K562 (cell line): Measurements from ENCODE around the gene ISYNA1. TPM values are rescaled to one million over a fixed set of nuclear protein-coding genes. Genes with fewer than 3 reads are reported as not detected.

Experiments used
- ATAC-seq: fragments of 200-7000 bp; cut with Tn5 transposase; 3 replicates; pipeline ENCODE4 v1.9.1; 2020; ENCODE audit warnings: moderate library complexity
- BruUV-seq: library from RNA; stranded (reverse); fragments of 400-500 nt; replicated peaks from 2 replicates; lab custom pipeline; 2021; lab: Mats Ljungman, UMichigan
- CTCF ChIA-PET: fragments of 300-600 bp; formaldehyde crosslinking; extraction: SDS; loops from one replicate; lab custom pipeline; 2021; ENCODE audit warnings: low intra/inter-chr PET ratio; lab: Yijun Ruan, JAX
- POLR2A ChIA-PET: fragments of 300-600, 350-650 bp; sonication (Branson Sonifier 250); formaldehyde crosslinking; extraction: SDS; loops from one replicate; lab custom pipeline; 2021; ENCODE audit warnings: antibody characterized with exemption, inconsistent platforms; lab: Yijun Ruan, JAX
- DNase-seq, 4 experiments: peaks; one replicate each; pipeline versions ENCODE4 v3.0.0 to v3.0.0-alpha.2; 2011 to 2018; ENCODE audit warnings: low spot score in 3 of 4, mixed read lengths in 3 of 4; ENCODE audit errors: extremely low read depth in 1 of 4
- FAIRE-seq: peaks from 2 replicates; lab custom pipeline; 2011; peaks lifted over from hg19 to GRCh38; lab: Jason Lieb, UNC
- H2AFZ ChIP-seq: 2 replicates; pipeline ENCODE4 v1.6.0; 2011; ENCODE audit warnings: low read depth, low read length, control low read depth, inconsistent platforms
- H3K27ac ChIP-seq: fragments of 200-600 bp; 3 replicates; pipeline ENCODE4 v1.8.0; 2011; ENCODE audit warnings: low read depth, mild to moderate bottlenecking, control low read depth, inconsistent platforms, low read length, moderate library complexity, mixed read lengths; ENCODE audit errors: extremely low read depth
- H3K27me3 ChIP-seq, 2 experiments: fragments of 300-600 bp in 1 of 2; 2 replicates in 1 of 2; 3 replicates in 1 of 2; pipeline versions ENCODE4 v1.6.0 to v1.8.0; 2011; ENCODE audit warnings: inconsistent platforms in 2 of 2, low read length in 2 of 2, mild to moderate bottlenecking in 1 of 2, mixed read lengths in 1 of 2, moderate library complexity in 1 of 2; ENCODE audit not compliant: control insufficient read depth in 2 of 2, insufficient read depth in 2 of 2
- H3K36me3 ChIP-seq: fragments of 300-600 bp; 3 replicates; pipeline ENCODE4 v1.8.0; 2011; ENCODE audit warnings: mild to moderate bottlenecking, low read length, inconsistent platforms; ENCODE audit not compliant: control insufficient read depth, insufficient read depth
- H3K4me1 ChIP-seq, 2 experiments: fragments of 200-600 bp in 1 of 2; replicated peaks in 1 of 2; 2 replicates in 1 of 2; 3 replicates in 1 of 2; pipeline versions ENCODE4 v1.5.1 to v1.8.0; 2011; ENCODE audit warnings: inconsistent platforms in 2 of 2, low read length in 2 of 2, mild to moderate bottlenecking in 1 of 2, mixed read lengths in 1 of 2, moderate library complexity in 1 of 2; ENCODE audit not compliant: control insufficient read depth in 2 of 2, insufficient read depth in 2 of 2
- H3K4me2 ChIP-seq: 2 replicates; pipeline ENCODE4 v1.6.1; 2011; ENCODE audit warnings: low read length, control low read depth, inconsistent platforms, mixed read lengths; ENCODE audit not compliant: insufficient read depth
- H3K4me3 ChIP-seq: fragments of 200-600 bp; sonication (generic), shearing (Covaris generic); 2 replicates; pipeline ENCODE4 v1.5.1; 2016; ENCODE audit warnings: control low read depth, inconsistent platforms
- H3K79me2 ChIP-seq: fragments of 200-600 bp; 3 replicates; pipeline ENCODE4 v1.8.0; 2011; ENCODE audit warnings: low read length, inconsistent platforms; ENCODE audit not compliant: control insufficient read depth, insufficient read depth
- H3K9ac ChIP-seq, 2 experiments: 2 replicates each; pipeline versions ENCODE4 v1.6.0 to v1.6.1; 2011; ENCODE audit warnings: low read depth in 2 of 2, low read length in 2 of 2, control low read depth in 1 of 2, inconsistent platforms in 1 of 2, mild to moderate bottlenecking in 1 of 2, mixed read lengths in 1 of 2; ENCODE audit not compliant: insufficient read depth in 1 of 2
- H3K9me1 ChIP-seq: one replicate; pipeline ENCODE4 v1.6.0; 2011; ENCODE audit warnings: inconsistent platforms, mild to moderate bottlenecking, low read length, moderate library complexity; ENCODE audit not compliant: control insufficient read depth, insufficient read depth
- H3K9me3 ChIP-seq: replicated peaks from 2 replicates; pipeline ENCODE4 v1.5.1; 2011; ENCODE audit warnings: low read depth, low read length, inconsistent platforms; ENCODE audit not compliant: control insufficient read depth, insufficient read depth
- H4K20me1 ChIP-seq: replicated peaks from 2 replicates; pipeline ENCODE4 v1.6.1; 2011; ENCODE audit warnings: low read length, inconsistent platforms, mixed read lengths; ENCODE audit not compliant: control insufficient read depth, insufficient read depth
- CBFB ChIP-seq: sonication (generic); formaldehyde crosslinking; IDR thresholded peaks from 2 replicates; pipeline ENCODE4 v1.4.0; 2020; ENCODE audit warnings: mild to moderate bottlenecking, missing genetic modification reagents
- DNMT1 ChIP-seq: fragments of 450-650 bp; IDR thresholded peaks from 2 replicates; pipeline ENCODE4 v1.6.1; 2016; ENCODE audit warnings: antibody characterized with exemption, mild to moderate bottlenecking
- ESRRB ChIP-seq: fragments of 250-450 bp; sonication (Bioruptor Pico); IDR thresholded peaks from 2 replicates; pipeline ENCODE4 v1.5.0; 2020; ENCODE audit warnings: mild to moderate bottlenecking, moderate library complexity, borderline replicate concordance
- HDAC8 ChIP-seq: fragments of 450-650 bp; IDR thresholded peaks from 2 replicates; pipeline ENCODE4 v1.6.1; 2016; ENCODE audit warnings: mild to moderate bottlenecking, missing genetic modification characterization, moderate library complexity, missing compliant biosample characterization
- KLF10 ChIP-seq: fragments of 250-450 bp; sonication (Bioruptor Pico); IDR thresholded peaks from 2 replicates; pipeline ENCODE4 v1.6.1; 2021; ENCODE audit warnings: matching md5 sums
- MCM7 ChIP-seq, 2 experiments: fragments of 450-650 bp; IDR thresholded peaks; 2 replicates each; pipeline ENCODE4 v1.6.1; 2016 to 2018
- MTA1 ChIP-seq: fragments of 450-650 bp; IDR thresholded peaks from 2 replicates; pipeline ENCODE4 v1.6.1; 2017; ENCODE audit warnings: borderline replicate concordance
- NFE2 ChIP-seq: IDR thresholded peaks from 2 replicates; pipeline ENCODE4 v1.6.1; 2014; ENCODE audit warnings: antibody characterized with exemption, low read depth
- RBM17 ChIP-seq: fragments of 200-400 bp; formaldehyde crosslinking; IDR thresholded peaks from 2 replicates; pipeline ENCODE4 v1.6.1; 2017; ENCODE audit warnings: low read depth, mild to moderate bottlenecking, low read length, borderline replicate concordance
- SMAD4 ChIP-seq: fragments of 250-450 bp; sonication (Bioruptor Pico); conservative IDR thresholded peaks from 2 replicates; pipeline ENCODE4 v1.8.0; 2021; ENCODE audit warnings: inconsistent platforms, mild to moderate bottlenecking, moderate library complexity
- SUPT5H ChIP-seq: fragments of 450-650 bp; IDR thresholded peaks from 2 replicates; pipeline ENCODE4 v1.6.1; 2016
- U2AF1 ChIP-seq: fragments of 200-400 bp; formaldehyde crosslinking; optimal IDR thresholded peaks from 2 replicates; pipeline ENCODE3; 2017; ENCODE audit warnings: mild to moderate bottlenecking, low read depth, low read length, moderate library complexity
- ZFPM2 ChIP-seq: fragments of 250-450 bp; sonication (Bioruptor Pico); IDR thresholded peaks from 2 replicates; pipeline ENCODE4 v1.5.1; 2022; ENCODE audit warnings: mild to moderate bottlenecking
- ZNF316 ChIP-seq: fragments of 450-650 bp; IDR thresholded peaks from 2 replicates; pipeline ENCODE4 v1.6.1; 2016
- ZSCAN29 ChIP-seq: fragments of 450-650 bp; IDR thresholded peaks from 2 replicates; pipeline ENCODE4 v1.6.1; 2017
- WGBS: fragments of 100-300 bp; shearing (Covaris generic); methylation state at CpG from one replicate; pipeline ENCODE4 v1.1.6; 2016; ENCODE audit warnings: low coverage, mixed read lengths; ENCODE audit not compliant: insufficient coverage; ENCODE audit errors: missing lambda C conversion rate; 5-methylcytosine and 5-hydroxymethylcytosine counted together
- in situ Hi-C: fragments of 300-500 bp; cut with MboI; formaldehyde crosslinking; loops from 4 replicates; pipeline ENCODE4 v1.15.0; 2018; ENCODE audit warnings: inconsistent platforms, mixed read lengths
- intact Hi-C: fragments of 100-400 bp; cut with micrococcal nuclease; formaldehyde crosslinking; loops from 2 replicates; pipeline ENCODE4 v1.14.2; 2022
- polyA plus RNA-seq, 8 experiments: library from polyadenylated mRNA; depleted of rRNA in 4 of 8; stranded (reverse) in 5 of 8; unstranded in 3 of 8; fragments of >200 nt; fragmentation: Nextera tagmentation in 2 of 8; fragmentation: Illumina TruSeq in 1 of 8; extraction: Ambion mirVana in 2 of 8; extraction: Trizol in 1 of 8; gene quantifications; 2 replicates each; pipeline versions ENCODE4 v1.2.1 to v1.2.3, GENCODE V29; 2011 to 2014; ENCODE audit warnings: inconsistent platforms in 1 of 8, missing spikeins in 1 of 8
- total RNA-seq, 7 experiments: library from RNA; depleted of rRNA in 6 of 7; stranded (reverse); fragments of >200 nt in 6 of 7; fragmentation: Illumina TruSeq in 2 of 7; extraction: Trizol in 2 of 7; gene quantifications; 2 replicates each; pipeline versions ENCODE4 v1.2.1 to v1.2.3, GENCODE V29; 2011 to 2021; ENCODE audit warnings: low replicate concordance in 1 of 7
- TF ChIP-seq, protein P1 (sequence below): fragments of 450-650 bp; conservative IDR thresholded peaks from 2 replicates; pipeline ENCODE4 v1.6.1; 2016; ENCODE audit warnings: missing genetic modification characterization, low read depth, mild to moderate bottlenecking, control low read depth, missing compliant biosample characterization
- TF ChIP-seq, protein P2 (sequence below): fragments of 450-650 bp; formaldehyde crosslinking; IDR thresholded peaks from 2 replicates; pipeline ENCODE4 v1.4.0; 2020; ENCODE audit warnings: mild to moderate bottlenecking, moderate library complexity
- TF ChIP-seq, protein P3 (sequence below): fragments of 200-400 bp; formaldehyde crosslinking; IDR thresholded peaks from 2 replicates; pipeline ENCODE4 v1.6.1; 2017; ENCODE audit warnings: mild to moderate bottlenecking, low read depth, low read length, moderate library complexity

Gene ISYNA1
- total and polyA plus RNA-seq, 9 of the 15 experiments (the other 6 are each of a cell fraction or from before 2014, with no cell fraction given) = 21.8 to 460 (median 93.2) TPM

DNA sequence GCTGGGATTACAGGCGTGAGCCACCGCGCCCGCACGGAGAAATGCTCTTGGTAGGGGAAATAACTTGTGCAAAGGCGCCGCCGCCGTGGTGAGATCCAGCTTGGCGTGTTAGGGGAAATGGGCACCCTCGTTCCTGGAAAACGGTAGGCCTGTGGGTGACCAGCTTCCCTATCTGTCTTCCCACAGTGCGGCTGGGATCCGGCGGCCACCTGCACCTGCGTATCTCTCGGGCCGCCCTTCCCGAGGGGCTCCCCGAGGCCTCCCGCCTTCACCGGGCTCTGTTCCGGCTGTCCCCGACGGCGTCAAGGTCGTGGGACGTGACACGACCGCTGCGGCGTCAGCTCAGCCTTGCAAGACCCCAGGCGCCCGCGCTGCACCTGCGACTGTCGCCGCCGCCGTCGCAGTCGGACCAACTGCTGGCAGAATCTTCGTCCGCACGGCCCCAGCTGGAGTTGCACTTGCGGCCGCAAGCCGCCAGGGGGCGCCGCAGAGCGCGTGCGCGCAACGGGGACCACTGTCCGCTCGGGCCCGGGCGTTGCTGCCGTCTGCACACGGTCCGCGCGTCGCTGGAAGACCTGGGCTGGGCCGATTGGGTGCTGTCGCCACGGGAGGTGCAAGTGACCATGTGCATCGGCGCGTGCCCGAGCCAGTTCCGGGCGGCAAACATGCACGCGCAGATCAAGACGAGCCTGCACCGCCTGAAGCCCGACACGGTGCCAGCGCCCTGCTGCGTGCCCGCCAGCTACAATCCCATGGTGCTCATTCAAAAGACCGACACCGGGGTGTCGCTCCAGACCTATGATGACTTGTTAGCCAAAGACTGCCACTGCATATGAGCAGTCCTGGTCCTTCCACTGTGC lies 49.6 kb downstream of the ISYNA1 start:
- in situ Hi-C loops (no loop called here), intact Hi-C loops (loop anchor here (5.0 kb wide), 1 partner anchor 41 kb away; no protein-coding TSS in a partner anchor)
- Histone ChIP-seq H3K4me1 (peaks cover 17 to 47% of the 10 kb centered on the region in 2 experiments), H3K9ac (peak overlapping the region; percentile 90 to 93), H3K4me2 (peak overlapping the region; percentile 94), H2AFZ (peak overlapping the region; percentile 77), H3K9me3 (no peaks in the 10 kb centered on the region), H3K4me3 (peak overlapping the region; percentile 89), H3K27ac (peak overlapping the region; percentile 84), H4K20me1 (peaks cover 19% of the 10 kb centered on the region), H3K27me3 (no peaks in the 10 kb centered on the region), H3K9me1 (no peaks in the 10 kb centered on the region), H3K36me3 (peaks cover 32% of the 10 kb centered on the region; the same call in 2 of the 3 replicates), H3K79me2 (peaks cover 32% of the 10 kb centered on the region)
- POLR2A ChIA-PET = interaction anchor here (0.5 to 8.1 kb wide), 39 partner anchors 8 to 1056 kb away, joined by 3 to 244 read pairs (median 5); partner anchors contain the start of genes JUND, LRRC25, LSM4 and MPV17L2
- CTCF ChIA-PET = interaction anchor here (0.6 to 1.7 kb wide), 4 partner anchors 14 to 59 kb away, joined by 3 to 5 read pairs (median 3); partner anchors contain the start of genes PGPEP1 and SSBP4
- peak; percentile 55 for ATAC-seq
- DNase-seq = peak; percentile 88 to 92 (median 90)
- TSS peak; percentile 83 for BruUV-seq
- peak; percentile 44 for FAIRE-seq
- WGBS = 4% methylated on average over 81 of the region's 86 CpGs
- peak; percentile 96 for TF ChIP-seq CBFB
- TF ChIP-seq DNMT1 = no peak
- TF ChIP-seq SMAD4 (CRISPR knock-in tag) = peak; percentile 89
- TF ChIP-seq ESRRB (CRISPR knock-in tag) = no peak
- TF ChIP-seq MTA1 = no peak
- no peak for TF ChIP-seq ZNF316
- peak; percentile 66 for TF ChIP-seq HDAC8 (tag)
- no peak for TF ChIP-seq NFE2
- 0 out of 2 replicates have a peak, but pooled peaks have one; percentile 57 for TF ChIP-seq RBM17
- no peak for TF ChIP-seq KLF10 (CRISPR knock-in tag)
- peak; percentile 100 for TF ChIP-seq U2AF1
- TF ChIP-seq, protein P1, sequence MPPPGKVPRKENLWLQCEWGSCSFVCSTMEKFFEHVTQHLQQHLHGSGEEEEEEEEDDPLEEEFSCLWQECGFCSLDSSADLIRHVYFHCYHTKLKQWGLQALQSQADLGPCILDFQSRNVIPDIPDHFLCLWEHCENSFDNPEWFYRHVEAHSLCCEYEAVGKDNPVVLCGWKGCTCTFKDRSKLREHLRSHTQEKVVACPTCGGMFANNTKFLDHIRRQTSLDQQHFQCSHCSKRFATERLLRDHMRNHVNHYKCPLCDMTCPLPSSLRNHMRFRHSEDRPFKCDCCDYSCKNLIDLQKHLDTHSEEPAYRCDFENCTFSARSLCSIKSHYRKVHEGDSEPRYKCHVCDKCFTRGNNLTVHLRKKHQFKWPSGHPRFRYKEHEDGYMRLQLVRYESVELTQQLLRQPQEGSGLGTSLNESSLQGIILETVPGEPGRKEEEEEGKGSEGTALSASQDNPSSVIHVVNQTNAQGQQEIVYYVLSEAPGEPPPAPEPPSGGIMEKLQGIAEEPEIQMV (tag) = peak; percentile 76
- TF ChIP-seq MCM7 (IDR thresholded peaks at IDR 0.05) = no peak
- peak; percentile 70 for TF ChIP-seq SUPT5H
- no peak for TF ChIP-seq ZFPM2
- TF ChIP-seq, protein P2, sequence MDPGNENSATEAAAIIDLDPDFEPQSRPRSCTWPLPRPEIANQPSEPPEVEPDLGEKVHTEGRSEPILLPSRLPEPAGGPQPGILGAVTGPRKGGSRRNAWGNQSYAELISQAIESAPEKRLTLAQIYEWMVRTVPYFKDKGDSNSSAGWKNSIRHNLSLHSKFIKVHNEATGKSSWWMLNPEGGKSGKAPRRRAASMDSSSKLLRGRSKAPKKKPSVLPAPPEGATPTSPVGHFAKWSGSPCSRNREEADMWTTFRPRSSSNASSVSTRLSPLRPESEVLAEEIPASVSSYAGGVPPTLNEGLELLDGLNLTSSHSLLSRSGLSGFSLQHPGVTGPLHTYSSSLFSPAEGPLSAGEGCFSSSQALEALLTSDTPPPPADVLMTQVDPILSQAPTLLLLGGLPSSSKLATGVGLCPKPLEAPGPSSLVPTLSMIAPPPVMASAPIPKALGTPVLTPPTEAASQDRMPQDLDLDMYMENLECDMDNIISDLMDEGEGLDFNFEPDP (CRISPR knock-in tag) = no peak
- no peak for TF ChIP-seq ZSCAN29
- TF ChIP-seq, protein P3, sequence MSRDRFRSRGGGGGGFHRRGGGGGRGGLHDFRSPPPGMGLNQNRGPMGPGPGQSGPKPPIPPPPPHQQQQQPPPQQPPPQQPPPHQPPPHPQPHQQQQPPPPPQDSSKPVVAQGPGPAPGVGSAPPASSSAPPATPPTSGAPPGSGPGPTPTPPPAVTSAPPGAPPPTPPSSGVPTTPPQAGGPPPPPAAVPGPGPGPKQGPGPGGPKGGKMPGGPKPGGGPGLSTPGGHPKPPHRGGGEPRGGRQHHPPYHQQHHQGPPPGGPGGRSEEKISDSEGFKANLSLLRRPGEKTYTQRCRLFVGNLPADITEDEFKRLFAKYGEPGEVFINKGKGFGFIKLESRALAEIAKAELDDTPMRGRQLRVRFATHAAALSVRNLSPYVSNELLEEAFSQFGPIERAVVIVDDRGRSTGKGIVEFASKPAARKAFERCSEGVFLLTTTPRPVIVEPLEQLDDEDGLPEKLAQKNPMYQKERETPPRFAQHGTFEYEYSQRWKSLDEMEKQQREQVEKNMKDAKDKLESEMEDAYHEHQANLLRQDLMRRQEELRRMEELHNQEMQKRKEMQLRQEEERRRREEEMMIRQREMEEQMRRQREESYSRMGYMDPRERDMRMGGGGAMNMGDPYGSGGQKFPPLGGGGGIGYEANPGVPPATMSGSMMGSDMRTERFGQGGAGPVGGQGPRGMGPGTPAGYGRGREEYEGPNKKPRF = no peak
